Limb (tissue), 2 donors: ENCODE data around the gene ANKH.

Source experiments
- DNase-seq, 2 donors: peaks; one replicate each; pipeline ENCODE4 v3.0.0-alpha.2; 2016; ENCODE audit errors: extremely low spot score in 2 of 2

Gene ANKH

DNA sequence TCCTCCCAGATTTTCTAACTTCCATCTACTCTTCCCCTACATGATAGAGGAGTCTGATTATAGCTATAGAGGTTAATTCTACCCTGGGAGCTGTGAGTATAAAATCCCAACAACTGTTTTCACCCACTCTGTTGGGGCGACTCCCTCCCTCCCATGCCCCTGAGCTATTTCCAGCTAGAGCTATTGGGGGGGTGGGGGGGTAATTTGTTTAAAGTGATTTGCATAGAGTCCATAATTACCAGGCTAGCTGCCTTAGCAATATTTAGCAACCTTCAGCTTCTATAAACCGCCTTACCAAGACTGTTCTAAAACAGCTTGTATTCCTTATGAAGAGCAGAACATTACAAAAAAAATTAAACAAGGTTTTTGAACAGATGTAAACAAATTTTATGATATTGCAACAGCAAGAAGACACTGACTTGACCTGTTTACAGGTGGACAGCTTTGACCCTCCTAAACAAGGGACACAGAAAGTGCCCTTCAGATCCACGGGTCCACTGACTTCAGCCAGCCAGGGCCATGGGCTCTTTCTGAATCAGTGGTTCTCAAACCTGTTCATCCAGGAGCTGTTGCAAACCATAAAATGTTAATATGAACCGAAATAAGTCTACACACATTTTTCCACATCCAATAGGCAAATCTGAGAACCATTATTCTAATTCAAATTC, 108.9 kb downstream of the ANKH start:
- no peak for DNase-seq

DNA sequence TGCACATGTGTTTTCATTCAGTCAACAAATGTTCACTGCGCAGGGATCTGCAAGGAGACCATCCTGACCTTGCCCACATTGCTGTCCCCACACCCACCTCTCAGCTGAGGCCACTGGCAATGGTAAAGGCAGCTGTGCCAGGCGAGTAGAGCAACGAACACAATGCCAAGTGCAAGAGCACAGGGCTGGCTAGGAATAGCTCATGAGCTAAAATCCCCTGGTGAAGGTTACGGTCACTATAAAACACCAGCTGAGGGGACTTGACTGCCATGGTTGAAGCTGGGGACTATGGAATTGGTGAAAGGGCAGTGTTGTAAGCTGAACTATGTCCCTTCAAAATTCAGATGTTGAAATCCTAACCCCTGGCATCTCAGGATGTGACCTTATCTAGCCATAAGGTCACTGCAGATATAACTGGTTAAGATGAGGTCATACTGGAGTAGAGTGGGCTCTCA, 111.0 kb downstream of the ANKH start:
- DNase-seq: no peak

- DNase-seq: no peak
These were observed 111.6 kb downstream of the ANKH start for GRCh38 chr5:14759744-14760547.

GRCh38 chr5:14757850-14758249, 113.7 kb downstream of the ANKH start:
- no peak for DNase-seq

DNA sequence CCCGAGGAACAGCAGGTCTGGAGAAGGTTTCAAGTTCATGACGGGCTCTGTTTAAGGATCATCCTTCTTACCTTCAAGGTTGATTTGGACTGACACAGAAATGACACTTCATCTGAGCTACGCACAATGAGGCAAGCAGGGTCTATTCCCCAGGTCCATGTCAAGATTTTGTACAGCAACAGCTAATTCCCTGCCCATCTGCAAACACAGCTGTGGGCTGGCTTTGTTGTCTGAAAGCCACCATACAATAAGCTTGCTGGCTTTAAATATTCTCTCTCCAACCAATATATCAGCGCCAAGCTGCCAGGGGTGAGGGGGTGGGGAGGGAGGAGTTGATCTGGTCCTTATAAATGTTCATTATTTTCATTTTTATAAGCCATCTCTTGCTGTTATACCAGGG, 115.1 kb downstream of the ANKH start:
- no peak for DNase-seq

- DNase-seq: no peak
These were observed 117.6 kb downstream of the ANKH start for GRCh38 chr5:14753947-14754346.

DNA sequence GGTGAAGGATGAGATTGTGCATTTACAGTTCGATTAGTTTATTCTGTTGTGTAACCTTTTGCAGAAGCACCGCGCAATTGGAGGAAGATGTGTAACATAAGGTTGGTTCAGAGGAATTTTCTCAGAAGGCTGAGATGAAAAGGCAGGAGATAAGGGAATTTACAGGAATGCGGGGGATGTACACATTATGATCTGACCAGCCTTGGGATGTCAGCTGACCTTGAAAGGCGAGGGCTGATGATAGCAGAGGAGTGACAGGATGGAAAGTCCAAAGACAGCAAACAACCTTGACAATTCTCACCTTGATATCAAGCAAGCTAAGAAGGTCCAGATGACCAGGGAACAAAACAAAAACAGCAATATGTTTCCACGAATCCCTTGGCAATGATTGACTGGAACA, 118.3 kb downstream of the ANKH start:
- DNase-seq: no peak

DNA sequence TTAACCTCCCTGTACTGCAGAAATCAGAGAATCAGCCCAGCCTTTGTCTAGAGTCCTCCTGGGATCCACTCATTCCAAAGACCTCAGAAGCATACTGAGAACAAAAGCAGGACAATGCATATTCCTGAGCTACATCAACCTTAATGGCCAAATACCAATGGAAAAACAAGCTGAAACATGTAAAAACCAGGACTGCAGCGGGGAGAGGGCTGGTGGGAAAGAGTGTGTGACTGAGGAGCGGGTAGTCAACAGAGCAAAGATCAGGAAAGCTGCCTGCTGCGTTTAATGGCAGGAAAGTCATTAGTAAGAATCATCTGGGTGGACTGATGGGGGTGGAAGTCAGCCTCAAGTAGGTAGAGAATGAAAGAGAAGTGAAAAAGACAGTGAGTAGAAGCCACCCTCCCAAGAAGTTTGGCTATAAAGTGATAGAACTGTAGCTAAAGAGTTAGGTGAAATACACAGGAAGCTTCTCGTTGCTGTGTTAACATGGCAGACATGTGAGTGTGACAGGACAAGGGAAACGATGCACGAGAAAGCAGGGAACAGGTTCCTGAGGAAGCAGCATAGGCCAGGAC, 119.0 kb downstream of the ANKH start:
- DNase-seq: no peak

GRCh38 chr5:14750712-14751111, 120.9 kb downstream of the ANKH start:
- DNase-seq: no peak

DNA sequence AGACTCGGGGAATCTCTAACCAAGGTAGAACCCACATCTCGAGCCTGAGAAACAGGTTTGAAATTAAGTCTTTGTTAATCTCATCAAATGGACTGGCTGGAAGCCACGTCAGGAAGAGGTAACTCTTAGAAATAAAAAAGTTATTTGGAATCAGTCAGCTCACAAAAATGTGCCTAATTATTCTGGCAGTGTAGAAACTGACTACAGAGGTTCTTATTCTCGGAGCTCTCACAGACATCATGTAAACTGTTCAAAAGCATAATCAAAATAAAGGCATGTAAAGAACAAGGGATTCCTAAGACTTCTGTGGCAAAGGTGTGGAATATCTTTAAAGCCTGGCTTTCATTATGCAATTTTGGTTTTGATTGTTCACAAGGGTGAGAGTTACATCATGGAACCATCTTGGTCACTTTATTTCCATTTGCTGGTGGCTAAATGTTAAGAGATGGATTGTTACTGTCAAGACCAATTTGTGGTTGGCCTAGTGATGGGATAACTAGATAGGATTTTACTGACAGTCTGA, 121.9 kb downstream of the ANKH start:
- no peak for DNase-seq

GRCh38 chr5:14748180-14748900, 123.2 kb downstream of the ANKH start:
- DNase-seq: peak in 1 of 2 donors; percentile 44

DNA sequence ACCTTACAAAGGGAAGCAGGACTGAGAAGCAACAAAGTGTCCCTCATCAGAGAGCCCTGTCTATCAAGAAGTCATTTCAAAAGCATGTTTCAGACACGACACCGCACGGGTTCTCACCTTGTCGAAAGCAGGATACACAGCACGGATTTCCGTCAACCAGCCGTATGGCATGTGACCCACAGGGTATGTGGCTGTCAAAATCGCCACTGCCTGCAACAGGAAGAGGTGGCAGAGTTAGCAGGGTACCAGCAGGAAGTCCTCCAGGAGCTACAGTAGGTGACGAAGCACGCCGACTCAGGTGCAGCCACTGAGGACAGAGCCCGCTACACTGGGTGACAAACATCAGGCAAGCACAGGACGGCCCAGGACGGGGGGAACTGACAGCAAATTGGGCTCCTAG, 125.8 kb downstream of the ANKH start:
- no peak for DNase-seq

- no peak for DNase-seq
These were observed 126.4 kb downstream of the ANKH start for GRCh38 chr5:14745188-14745563.

DNA sequence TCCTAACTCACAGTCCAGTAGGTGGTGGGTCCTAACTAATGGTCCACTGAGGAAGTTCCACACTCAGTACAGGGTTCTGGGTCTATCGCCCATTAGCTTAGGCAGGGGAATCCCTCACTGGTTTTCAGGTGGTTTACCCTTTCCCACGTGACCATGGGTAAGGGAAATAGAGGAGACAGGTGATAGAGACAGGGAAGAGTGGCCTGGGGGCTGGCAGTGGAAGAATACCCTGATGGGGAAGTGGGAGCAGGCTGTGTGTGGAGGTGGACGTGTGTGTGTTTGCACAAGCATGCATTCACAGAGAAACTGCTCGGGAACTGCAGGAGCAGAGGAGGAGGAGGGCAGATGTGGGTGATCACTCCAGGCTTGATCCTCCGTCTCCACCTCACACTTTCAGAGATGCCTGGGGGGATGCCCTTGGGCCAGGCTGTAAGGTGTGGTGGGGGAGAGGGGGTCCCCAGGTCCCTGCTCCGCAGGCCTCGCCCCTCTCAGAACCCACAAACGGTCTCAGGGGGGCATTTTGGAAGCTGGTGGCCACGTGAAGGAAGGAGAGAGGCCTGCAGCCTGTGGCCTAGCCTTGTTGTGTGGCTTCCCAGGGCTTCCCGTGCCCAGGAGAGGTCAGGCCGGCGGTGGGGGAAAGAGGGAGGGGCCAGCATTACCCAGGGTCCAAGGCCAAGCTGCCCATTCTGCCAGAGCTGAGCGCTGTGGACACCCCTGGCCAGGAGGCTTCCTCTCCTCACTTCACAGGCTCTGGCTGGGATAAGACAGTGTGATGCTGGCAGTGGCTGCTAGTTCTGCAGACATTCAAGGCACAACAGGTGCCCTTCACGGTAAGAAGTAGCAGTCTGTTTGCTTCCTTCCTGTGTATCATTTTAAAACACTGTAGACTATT, 127.0 kb downstream of the ANKH start:
- DNase-seq: no peak

- DNase-seq: no peak
These were observed 127.8 kb downstream of the ANKH start for GRCh38 chr5:14743601-14744295.

- no peak for DNase-seq
These were observed 129.1 kb downstream of the ANKH start for GRCh38 chr5:14742498-14742897.

DNA sequence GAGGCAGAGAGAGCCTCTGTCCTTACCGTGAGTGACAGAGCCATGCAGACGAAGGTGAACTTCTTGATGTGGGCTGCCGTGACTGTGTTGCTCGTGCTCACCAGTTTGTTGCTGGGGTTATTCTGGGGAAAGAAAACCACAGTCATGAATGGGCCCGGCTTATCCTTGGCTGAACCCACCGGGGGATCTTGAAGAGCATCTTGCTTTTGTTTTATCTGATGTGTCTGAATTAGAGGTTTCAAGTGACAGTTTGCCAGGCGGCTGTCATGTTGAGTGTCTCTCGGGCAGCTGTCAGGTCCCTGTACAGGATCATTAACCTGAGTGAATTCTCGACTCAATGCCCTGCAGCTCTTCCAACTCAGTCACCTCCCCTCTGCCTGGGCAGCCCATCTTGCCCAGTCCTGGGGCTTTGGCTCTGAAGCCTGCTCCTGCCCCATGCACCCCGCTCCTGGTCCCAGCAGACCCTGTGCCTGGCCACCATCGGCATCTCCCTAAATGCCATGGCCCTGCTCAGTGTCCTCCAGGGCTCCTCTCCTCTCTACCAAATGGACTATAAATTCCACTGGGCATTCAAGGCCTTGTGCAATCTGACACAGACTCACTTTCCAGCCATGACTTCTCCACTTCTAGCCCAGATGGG, 129.7 kb downstream of the ANKH start:
- no peak for DNase-seq

GRCh38 chr5:14741131-14741530, 130.4 kb downstream of the ANKH start:
- no peak for DNase-seq

DNA sequence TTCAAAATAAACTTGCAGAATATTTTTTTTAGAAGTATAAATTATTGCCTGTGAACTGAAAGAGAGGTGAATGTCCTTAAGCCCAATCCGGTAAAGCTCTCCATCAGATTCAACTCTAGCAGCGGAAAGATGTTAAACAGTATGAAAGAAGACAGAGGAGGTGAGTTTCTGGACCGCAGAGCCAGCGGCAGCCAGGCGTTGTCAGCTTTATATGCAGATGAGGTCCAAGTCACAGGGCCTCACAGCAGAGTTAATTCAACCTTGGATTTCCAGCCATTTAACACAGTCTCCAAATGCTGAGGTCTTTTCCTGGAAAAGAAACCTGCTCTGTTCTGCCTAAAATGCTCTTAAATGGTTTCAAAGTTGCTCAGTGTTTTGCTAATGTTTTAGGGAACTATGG, 131.6 kb downstream of the ANKH start:
- no peak for DNase-seq

- DNase-seq: no peak
These were observed 132.0 kb downstream of the ANKH start for GRCh38 chr5:14739538-14739937.
